HEK293T (cell line): ENCODE results near the gene P3H2.

Experiments
- CTCF ChIA-PET: fragments of 350-600 bp; formaldehyde crosslinking; extraction: SDS; loops from one replicate; lab custom pipeline; 2021; ENCODE audit warnings: antibody characterized with exemption, inconsistent platforms; lab: Yijun Ruan, JAX
- POLR2A ChIA-PET: fragments of 350-600 bp; formaldehyde crosslinking; extraction: SDS; loops from one replicate; lab custom pipeline; 2020; ENCODE audit warnings: antibody characterized with exemption, inconsistent platforms; lab: Yijun Ruan, JAX
- DNase-seq: peaks from one replicate; pipeline ENCODE4 v3.0.0; 2012; ENCODE audit warnings: mixed read lengths; ENCODE audit errors: extremely low spot score
- ARNT ChIP-seq: fragments of 450-650 bp; IDR thresholded peaks from 2 replicates; pipeline ENCODE4 v1.6.1; 2017; ENCODE audit warnings: mild to moderate bottlenecking
- BHLHE40 ChIP-seq: fragments of 450-650 bp; IDR thresholded peaks from 2 replicates; pipeline ENCODE4 v1.6.1; 2016; ENCODE audit warnings: mild to moderate bottlenecking, moderate library complexity, borderline replicate concordance
- CTBP1 ChIP-seq: fragments of 450-650 bp; IDR thresholded peaks from 2 replicates; pipeline ENCODE4 v1.6.1; 2016; ENCODE audit warnings: borderline replicate concordance
- ELF4 ChIP-seq: fragments of 450-650 bp; IDR thresholded peaks from 2 replicates; pipeline ENCODE4 v1.6.1; 2017; ENCODE audit warnings: antibody characterized with exemption
- FOXA1 ChIP-seq: fragments of 450-650 bp; IDR thresholded peaks from 2 replicates; pipeline ENCODE4 v1.6.1; 2016; ENCODE audit warnings: mild to moderate bottlenecking
- FOXK2 ChIP-seq: fragments of 450-650 bp; IDR thresholded peaks from 2 replicates; pipeline ENCODE4 v1.6.1; 2016; ENCODE audit warnings: mild to moderate bottlenecking
- FOXM1 ChIP-seq: fragments of 450-650 bp; IDR thresholded peaks from 2 replicates; pipeline ENCODE4 v1.6.1; 2017; ENCODE audit warnings: mild to moderate bottlenecking, borderline replicate concordance
- HDGF ChIP-seq: fragments of 450-650 bp; IDR thresholded peaks from 2 replicates; pipeline ENCODE4 v1.6.1; 2017; ENCODE audit warnings: antibody characterized with exemption, borderline replicate concordance
- L3MBTL2 ChIP-seq: fragments of 450-650 bp; conservative IDR thresholded peaks from 2 replicates; pipeline ENCODE4 v1.6.1; 2016; ENCODE audit warnings: mild to moderate bottlenecking
- LEF1 ChIP-seq: fragments of 450-650 bp; IDR thresholded peaks from 2 replicates; pipeline ENCODE4 v1.6.1; 2017; ENCODE audit warnings: mild to moderate bottlenecking, borderline replicate concordance
- NFRKB ChIP-seq: fragments of 450-650 bp; IDR thresholded peaks from 2 replicates; pipeline ENCODE4 v1.6.1; 2016; ENCODE audit warnings: mild to moderate bottlenecking, moderate library complexity
- SP1 ChIP-seq: fragments of 450-650 bp; IDR thresholded peaks from 2 replicates; pipeline ENCODE4 v1.6.1; 2017
- SUZ12 ChIP-seq: fragments of 450-650 bp; IDR thresholded peaks from 2 replicates; pipeline ENCODE4 v1.6.1; 2016; ENCODE audit warnings: mild to moderate bottlenecking
- TARDBP ChIP-seq: fragments of 450-650 bp; IDR thresholded peaks from 2 replicates; pipeline ENCODE4 v1.6.1; 2016
- ZNF384 ChIP-seq: fragments of 450-650 bp; IDR thresholded peaks from 2 replicates; pipeline ENCODE4 v1.6.1; 2016
- TF ChIP-seq, protein P1 (sequence below): fragments of 450-650 bp; IDR thresholded peaks from 2 replicates; pipeline ENCODE4 v1.6.1; 2016

Gene P3H2

DNA sequence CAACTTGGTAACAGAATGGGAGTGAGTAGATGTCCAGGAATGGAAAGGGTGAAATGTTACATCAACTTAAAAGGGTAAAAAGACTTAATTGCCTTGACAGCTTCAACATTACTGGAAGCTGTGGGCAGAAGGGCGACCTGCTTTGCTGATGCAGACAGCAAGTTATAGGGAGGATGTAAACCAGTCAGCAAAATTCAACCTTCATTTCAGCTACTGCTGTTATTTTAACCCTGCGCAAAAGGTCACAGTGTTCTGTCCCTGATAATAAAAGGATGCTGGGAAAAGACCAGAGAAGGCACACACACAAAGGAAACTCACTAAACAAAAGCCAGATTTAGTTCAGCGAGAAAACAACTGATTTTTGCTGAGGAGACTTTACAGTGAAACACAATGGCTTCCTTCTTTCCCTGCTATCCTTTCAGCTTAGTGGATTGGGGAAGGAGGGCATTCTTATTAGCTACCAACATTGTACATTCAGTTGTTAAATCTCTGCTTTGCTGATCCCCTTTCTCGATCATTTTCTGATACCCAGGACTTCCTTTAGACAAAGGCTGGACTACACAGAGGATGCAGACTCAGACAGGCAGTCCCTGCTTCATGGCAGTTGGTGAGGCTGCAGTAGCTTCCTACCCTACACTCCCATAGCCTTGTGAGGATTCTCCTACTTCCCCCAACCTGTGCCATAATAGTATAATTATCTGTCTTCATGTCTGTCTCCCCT, 62.0 kb downstream of the P3H2 start:
- ChIA-PET CTCF (no interaction called here), POLR2A (no interaction called here)
- DNase-seq, result no peak
- TF ChIP-seq ARNT (no peak), FOXA1 (no peak), ELF4 (no peak), L3MBTL2 (no peak), FOXM1 (no peak), BHLHE40 (no peak), NFRKB (no peak), SUZ12 (no peak), CTBP1 (no peak), ZNF384 (no peak)
- TF ChIP-seq, protein P1, sequence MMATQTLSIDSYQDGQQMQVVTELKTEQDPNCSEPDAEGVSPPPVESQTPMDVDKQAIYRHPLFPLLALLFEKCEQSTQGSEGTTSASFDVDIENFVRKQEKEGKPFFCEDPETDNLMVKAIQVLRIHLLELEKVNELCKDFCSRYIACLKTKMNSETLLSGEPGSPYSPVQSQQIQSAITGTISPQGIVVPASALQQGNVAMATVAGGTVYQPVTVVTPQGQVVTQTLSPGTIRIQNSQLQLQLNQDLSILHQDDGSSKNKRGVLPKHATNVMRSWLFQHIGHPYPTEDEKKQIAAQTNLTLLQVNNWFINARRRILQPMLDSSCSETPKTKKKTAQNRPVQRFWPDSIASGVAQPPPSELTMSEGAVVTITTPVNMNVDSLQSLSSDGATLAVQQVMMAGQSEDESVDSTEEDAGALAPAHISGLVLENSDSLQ, result no peak

DNA sequence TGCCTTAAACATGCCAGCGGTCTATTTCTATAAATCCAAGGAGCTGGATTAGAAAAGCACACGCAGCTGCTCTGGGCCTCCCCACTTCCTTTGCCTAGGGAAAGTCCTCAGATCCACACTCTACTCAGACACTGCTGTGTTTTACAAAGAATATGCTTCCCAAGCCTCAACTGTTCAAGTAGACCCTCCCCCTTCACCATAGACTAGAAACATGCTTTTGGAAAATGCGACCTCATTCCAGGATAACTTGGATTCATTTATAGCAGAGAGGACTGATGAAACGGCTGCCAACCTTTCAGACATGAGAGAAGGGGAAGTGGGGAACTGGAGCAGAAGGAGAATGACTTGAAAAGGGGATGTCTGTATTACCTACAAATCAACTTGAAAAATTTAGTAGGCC, 64.0 kb downstream of the P3H2 start:
- POLR2A ChIA-PET, result no interaction called here
- no peak for DNase-seq
- TF ChIP-seq FOXM1, result no peak
- no peak for TF ChIP-seq FOXK2
- no peak for TF ChIP-seq SP1
- no peak for TF ChIP-seq L3MBTL2
- no peak for TF ChIP-seq LEF1
- TF ChIP-seq HDGF, result no peak
- no peak for TF ChIP-seq FOXA1
- TF ChIP-seq ZNF384, result no peak
- no peak for TF ChIP-seq SUZ12
- no peak for TF ChIP-seq CTBP1
- TF ChIP-seq NFRKB, result no peak
- TF ChIP-seq, protein P1, result no peak
- CTCF ChIA-PET, result no interaction called here

DNA sequence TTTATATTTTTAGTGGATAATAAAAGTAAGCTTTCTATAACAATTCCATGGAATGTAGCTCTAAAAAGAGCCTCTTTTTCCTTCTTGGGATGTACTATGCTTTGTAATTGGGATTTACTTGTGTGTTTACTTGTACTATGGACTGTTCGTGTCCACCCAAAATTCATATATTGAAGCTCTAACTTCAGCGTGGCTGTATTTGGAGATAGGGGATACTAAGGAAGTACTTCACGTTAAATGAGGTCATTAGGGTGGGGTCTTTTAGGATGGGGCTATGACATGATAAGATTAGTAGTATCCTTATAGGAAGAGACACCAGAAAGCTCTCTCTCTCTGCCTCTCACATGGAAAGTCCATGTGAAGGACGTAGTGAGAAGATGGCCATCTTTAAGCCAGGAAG, 64.9 kb downstream of the P3H2 start:
- CTCF ChIA-PET, result no interaction called here
- DNase-seq, result no peak
- POLR2A ChIA-PET, result no interaction called here
- TF ChIP-seq BHLHE40, result no peak
- no peak for TF ChIP-seq LEF1
- TF ChIP-seq HDGF, result no peak
- no peak for TF ChIP-seq ELF4
- TF ChIP-seq FOXM1, result no peak
- no peak for TF ChIP-seq ZNF384
- TF ChIP-seq, protein P1, result no peak
- no peak for TF ChIP-seq CTBP1
- no peak for TF ChIP-seq TARDBP
- no peak for TF ChIP-seq SUZ12
- TF ChIP-seq FOXA1, result no peak
- no peak for TF ChIP-seq ARNT
- no peak for TF ChIP-seq SP1
- no peak for TF ChIP-seq FOXK2
- TF ChIP-seq NFRKB, result no peak

DNA sequence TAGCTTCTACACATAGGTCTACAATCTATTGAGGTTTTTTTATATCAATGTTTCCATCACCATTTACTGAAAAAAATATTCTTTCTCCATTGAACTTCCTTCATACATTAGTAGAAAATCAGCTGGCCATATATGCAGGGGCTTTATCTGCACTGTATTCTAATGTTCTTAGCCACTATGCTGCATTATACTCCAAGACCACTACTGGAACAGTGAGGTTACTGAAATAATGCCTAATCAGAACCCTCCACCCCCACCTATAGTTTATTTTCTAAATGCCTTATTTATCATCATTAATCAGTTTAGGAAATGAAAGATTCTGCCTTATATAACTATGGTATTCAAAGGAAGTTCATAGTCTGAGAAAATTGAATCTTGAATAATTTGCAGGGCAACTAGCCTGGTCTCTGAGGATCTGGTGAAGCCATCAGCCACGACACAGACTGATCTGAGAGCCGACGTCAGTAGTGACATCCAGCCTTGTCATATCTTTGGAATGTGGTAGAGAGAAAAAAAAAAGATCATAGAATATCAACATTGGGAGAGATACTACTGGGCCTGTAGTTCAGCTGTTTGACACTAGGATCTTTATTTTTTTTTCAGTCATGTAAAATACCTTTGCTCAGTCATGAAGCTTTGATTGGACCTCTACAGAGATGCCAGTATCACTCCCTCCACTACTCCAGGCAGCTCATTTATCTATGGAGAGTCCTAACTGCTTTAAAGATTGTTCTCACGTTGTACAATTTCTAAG, 66.6 kb downstream of the P3H2 start:
- no peak for TF ChIP-seq SUZ12
- TF ChIP-seq, protein P1, result no peak
- no peak for TF ChIP-seq L3MBTL2
- TF ChIP-seq CTBP1, result no peak
- no peak for TF ChIP-seq BHLHE40
- TF ChIP-seq FOXA1, result no peak
- no peak for TF ChIP-seq ZNF384
- TF ChIP-seq NFRKB, result no peak
- no peak for TF ChIP-seq FOXK2
- TF ChIP-seq LEF1, result no peak
- TF ChIP-seq SP1, result no peak
- TF ChIP-seq FOXM1, result no peak
- no peak for TF ChIP-seq ARNT
- TF ChIP-seq HDGF, result no peak
- no peak for TF ChIP-seq TARDBP
- TF ChIP-seq ELF4, result no peak
- POLR2A ChIA-PET, result interaction anchor here (0.6 kb wide), 1 partner anchor 58 kb away, joined by 3 read pairs; no protein-coding TSS in a partner anchor

DNA sequence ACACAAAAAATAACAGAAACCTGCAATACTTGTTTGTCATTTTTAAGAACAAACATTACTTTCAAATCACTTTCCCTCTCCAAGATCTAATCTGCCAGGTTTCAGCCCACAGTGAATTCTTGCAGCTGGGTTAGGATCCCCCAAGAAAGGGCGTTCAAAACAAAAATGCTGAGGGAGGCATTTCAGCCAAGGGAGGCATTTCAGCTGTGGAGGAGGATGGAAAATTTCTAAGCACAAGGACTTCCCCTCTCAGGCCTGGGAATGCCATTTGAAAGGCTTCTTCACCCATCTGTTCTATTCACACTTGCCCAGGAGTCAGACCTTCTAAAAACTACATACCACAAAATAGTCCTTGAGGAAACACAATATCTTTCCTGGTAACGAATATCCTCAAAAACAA, 69.1 kb downstream of the P3H2 start:
- ChIA-PET CTCF (interaction anchor here (0.6 kb wide), 1 partner anchor 13 kb away, joined by 3 read pairs; no protein-coding TSS in a partner anchor), POLR2A (no interaction called here)
- DNase-seq, result no peak
- TF ChIP-seq NFRKB (no peak), ARNT (no peak), FOXM1 (no peak), LEF1 (no peak), FOXK2 (no peak), ELF4 (no peak), ZNF384 (no peak), FOXA1 (no peak), CTBP1 (no peak), SUZ12 (no peak), L3MBTL2 (no peak), TARDBP (no peak), HDGF (no peak), SP1 (no peak), BHLHE40 (no peak)
- TF ChIP-seq, protein P1, result no peak

More for the DNA sequence above, 66.6 kb downstream of the P3H2 start:
- no peak for DNase-seq
- CTCF ChIA-PET, result no interaction called here
